Testis (tissue), 2 donors: Measurements from ENCODE around the gene BMPR1B.

ENCODE experiments used
- CTCF ChIP-seq, 3 experiments: fragments of 450-650 bp in 2 of 3; fragments of 200-600 bp in 1 of 3; sonication (generic) in 1 of 3; IDR thresholded peaks; one replicate each; pipeline ENCODE4 v1.5.1; 2016 to 2019; ENCODE audit warnings: antibody characterized with exemption in 3 of 3, mild to moderate bottlenecking in 2 of 3, moderate library complexity in 1 of 3
- POLR2A ChIP-seq: fragments of 450-650 bp; IDR thresholded peaks from one replicate; pipeline ENCODE4 v1.6.1; 2017; ENCODE audit warnings: antibody characterized with exemption, mild to moderate bottlenecking, moderate library complexity

GRCh38 chr4:95129031-95129430, 371.3 kb downstream of the BMPR1B start:
- TF ChIP-seq CTCF (IDR thresholded peaks at IDR 0.05), result no peak
- TF ChIP-seq POLR2A, result no peak
